Regular cardiac myocyte (primary cell): Measurements from ENCODE around the gene CACNG6. TPM values are rescaled to one million over a fixed set of nuclear protein-coding genes. Genes with fewer than 3 reads are reported as not detected.

Experiments used
- total RNA-seq: library from RNA; depleted of rRNA; stranded (reverse); fragments of >200 nt; gene quantifications from 2 replicates; pipeline ENCODE4 v1.2.3, GENCODE V29; 2014

CACNG6 gene, protein sequence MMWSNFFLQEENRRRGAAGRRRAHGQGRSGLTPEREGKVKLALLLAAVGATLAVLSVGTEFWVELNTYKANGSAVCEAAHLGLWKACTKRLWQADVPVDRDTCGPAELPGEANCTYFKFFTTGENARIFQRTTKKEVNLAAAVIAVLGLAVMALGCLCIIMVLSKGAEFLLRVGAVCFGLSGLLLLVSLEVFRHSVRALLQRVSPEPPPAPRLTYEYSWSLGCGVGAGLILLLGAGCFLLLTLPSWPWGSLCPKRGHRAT
- total RNA-seq: 1.7 and 1.9 TPM in 2 replicates

GRCh38 chr19:53991224-53992113 lies at the start of gene CACNG6:
Gene CACNG6 (plus strand): TSS chr19:53991637. CDS start chr19:53992878, 1,241 bp downstream.

GRCh38 chr19:53962887-53963431 lies 28.5 kb upstream of the CACNG6 start, which contains the start of gene CACNG8:
Gene CACNG8 (plus strand): TSS chr19:53962937.

Other genes with a start within 250 kb of the CACNG6 start
- gene NLRP12, start 167.3 kb upstream of the CACNG6 start, total RNA-seq: under 0.01 TPM in 2 replicates
- 8.5 and 15.3 TPM in 2 replicates for gene MYADM, start 123.8 kb upstream of the CACNG6 start, total RNA-seq
- gene PRKCG, start 109.4 kb upstream of the CACNG6 start, total RNA-seq: under 0.01 and 0.28 TPM in 2 replicates
- 0.77 and 2.8 TPM in 2 replicates for gene CACNG7, start 82.4 kb upstream of the CACNG6 start, total RNA-seq
- gene CACNG8, start 28.7 kb upstream of the CACNG6 start, total RNA-seq: 0.56 and 1.5 TPM in 2 replicates
- gene VSTM1, start 72.3 kb downstream of the CACNG6 start, total RNA-seq: not detected in 2 replicates
- gene TARM1, start 89.7 kb downstream of the CACNG6 start, total RNA-seq: not detected in 2 replicates
- gene OSCAR, start 109.2 kb downstream of the CACNG6 start, total RNA-seq: 1.1 and 1.2 TPM in 2 replicates
- gene NDUFA3, start 111.2 kb downstream of the CACNG6 start, total RNA-seq: 11.3 and 15.3 TPM in 2 replicates
- gene TFPT, start 124.0 kb downstream of the CACNG6 start, total RNA-seq: 13.5 and 24.0 TPM in 2 replicates
- gene PRPF31, start 124.1 kb downstream of the CACNG6 start, total RNA-seq: 44.5 and 79.0 TPM in 2 replicates
- gene CNOT3, start 146.1 kb downstream of the CACNG6 start, total RNA-seq: 4.5 and 8.4 TPM in 2 replicates
- 5.1 and 9.0 TPM in 2 replicates for gene LENG1, start 168.1 kb downstream of the CACNG6 start, total RNA-seq
- gene TMC4, start 181.5 kb downstream of the CACNG6 start, total RNA-seq: 0.38 and 1.4 TPM in 2 replicates
- 45.7 and 48.3 TPM in 2 replicates for gene MBOAT7, start 197.9 kb downstream of the CACNG6 start, total RNA-seq
- gene TSEN34, start 199.7 kb downstream of the CACNG6 start, total RNA-seq: 76.5 and 88.8 TPM in 2 replicates
- gene RPS9, start 209.2 kb downstream of the CACNG6 start, total RNA-seq: 1,445 and 1,908 TPM in 2 replicates
- gene LILRB3, start 231.4 kb downstream of the CACNG6 start, total RNA-seq: not detected in 2 replicates